HFF-Myc (cell line): ENCODE data around the gene GAS7.

Experiments used
- DNase-seq: peaks from one replicate; pipeline ENCODE4 v3.0.0-alpha.2; 2011; ENCODE audit warnings: low read depth; ENCODE audit errors: extremely low read depth
- H3K4me3 ChIP-seq: replicated peaks from 2 replicates; pipeline ENCODE4 v1.5.1; 2011; ENCODE audit warnings: low read depth, mild to moderate bottlenecking, control low read depth, low read length
- CTCF ChIP-seq: IDR thresholded peaks from 2 replicates; pipeline ENCODE4 v1.5.1; 2012; ENCODE audit warnings: mild to moderate bottlenecking, low read depth, low read length, control low read depth; ENCODE audit errors: missing control alignments

Gene GAS7

GRCh38 chr17:9918352-9918751 is 280.1 kb downstream of the GAS7 start:
- no peak for DNase-seq
- no peak for TF ChIP-seq CTCF
- no peak overlapping the region for H3K4me3 ChIP-seq

DNA sequence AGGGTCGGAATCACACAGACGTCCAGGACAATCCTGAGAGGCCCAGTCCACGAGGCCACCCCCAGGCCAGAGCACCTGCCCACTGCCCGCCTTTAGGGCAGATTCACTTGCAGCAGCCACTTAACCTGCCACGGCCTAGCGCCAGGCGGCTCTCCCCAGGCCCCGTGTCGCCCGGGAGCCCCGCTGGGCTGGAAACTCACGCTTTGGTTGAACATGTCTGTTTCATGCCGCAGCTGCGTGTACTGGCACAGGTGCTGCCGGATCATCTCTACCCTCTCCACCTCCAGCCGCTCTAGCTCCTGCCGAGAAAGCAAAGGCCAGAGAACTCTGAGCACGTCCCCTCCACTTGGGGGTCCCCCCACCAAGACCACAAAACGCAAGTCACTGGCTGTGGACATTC is 280.6 kb downstream of the GAS7 start:
- TF ChIP-seq CTCF = no peak
- no peak for DNase-seq
- H3K4me3 ChIP-seq = no peak overlapping the region

DNA sequence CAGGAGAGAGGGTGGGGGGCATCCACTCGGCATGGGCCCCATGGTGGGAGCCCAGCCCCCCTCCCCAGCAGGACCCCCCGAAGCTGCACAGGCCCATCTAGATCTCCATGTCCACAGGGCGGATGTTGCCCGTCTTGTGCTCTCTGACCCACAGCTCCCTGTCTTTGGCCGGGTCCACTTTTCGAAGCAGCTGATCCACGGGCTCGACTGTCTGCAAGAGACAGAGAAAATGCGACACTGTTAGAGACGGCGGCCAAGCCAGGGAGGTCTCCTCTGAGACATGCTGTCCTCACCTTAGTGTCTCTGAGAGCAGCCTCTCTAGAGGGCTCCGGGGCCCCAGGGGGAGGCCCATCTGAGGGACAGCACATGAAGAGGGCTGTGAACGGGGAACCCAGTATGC is 281.3 kb downstream of the GAS7 start:
- H3K4me3 ChIP-seq = no peak overlapping the region
- no peak for TF ChIP-seq CTCF
- no peak for DNase-seq

GRCh38 chr17:9916108-9916507 is 282.3 kb downstream of the GAS7 start:
- TF ChIP-seq CTCF = no peak
- H3K4me3 ChIP-seq = no peak overlapping the region
- DNase-seq = no peak

- TF ChIP-seq CTCF = no peak
- H3K4me3 ChIP-seq = no peak overlapping the region
- no peak for DNase-seq
Measured at GRCh38 chr17:9913476-9913875, 284.9 kb downstream of the GAS7 start.

GRCh38 chr17:9912121-9913099 is 286.0 kb downstream of the GAS7 start:
- H3K4me3 ChIP-seq = no peak overlapping the region
- TF ChIP-seq CTCF = no peak
- DNase-seq = no peak

DNA sequence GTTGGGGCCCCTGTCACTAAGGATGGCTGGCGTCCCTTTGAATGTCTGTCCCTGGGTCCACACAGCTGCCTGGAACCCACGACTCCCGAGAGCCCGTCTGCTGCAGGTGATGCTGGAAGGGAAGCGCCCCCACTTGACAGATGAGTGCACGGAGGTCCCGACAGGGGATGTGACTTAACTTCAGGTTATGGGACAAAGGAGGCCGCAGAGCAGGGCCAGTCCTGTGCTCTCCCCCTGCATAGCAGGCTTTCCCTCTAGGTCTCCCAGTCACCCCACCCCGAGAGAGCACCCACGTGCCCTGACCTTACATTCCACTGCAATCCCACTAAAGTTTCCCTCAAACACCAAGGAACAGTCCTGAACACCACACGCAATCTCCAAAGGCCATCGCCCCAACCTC is 287.3 kb downstream of the GAS7 start:
- no peak overlapping the region for H3K4me3 ChIP-seq
- no peak for DNase-seq
- no peak for TF ChIP-seq CTCF
